GM12878 (cell line): ENCODE data around the gene RBM6. TPM values are rescaled to one million over a fixed set of nuclear protein-coding genes. Genes with fewer than 3 reads are reported as not detected.

Experiments
- ATAC-seq: fragments of 200-7000 bp; cut with Tn5 transposase; 3 replicates; pipeline ENCODE4 v1.9.1; 2020; ENCODE audit warnings: mild to moderate bottlenecking, moderate library complexity
- BruUV-seq: library from RNA; stranded (reverse); fragments of 400-500 nt; replicated peaks from 2 replicates; lab custom pipeline; 2021; lab: Mats Ljungman, UMichigan
- CTCF ChIA-PET: fragments of 300-600 bp; sonication (Branson Sonifier 250); formaldehyde crosslinking; extraction: SDS; loops from one replicate; lab custom pipeline; 2021; ENCODE audit warnings: inconsistent platforms; lab: Yijun Ruan, JAX
- POLR2A ChIA-PET: fragments of 350-600 bp; formaldehyde crosslinking; extraction: SDS; loops from one replicate; lab custom pipeline; 2021; ENCODE audit warnings: inconsistent platforms; lab: Charles Lee
- RAD21 ChIA-PET: fragments of 300-600 bp; sonication (Branson Sonifier 250); formaldehyde crosslinking; loops from one replicate; lab custom pipeline; 2023; ENCODE audit warnings: antibody characterized with exemption; ENCODE audit not compliant: unreplicated experiment; lab: Charles Lee
- SMC1A ChIA-PET: fragments of 300-600 bp; sonication (Branson Sonifier 250); formaldehyde crosslinking; loops from one replicate; lab custom pipeline; 2023; ENCODE audit not compliant: unreplicated experiment, uncharacterized antibody; lab: Charles Lee
- DNase-seq: peaks from one replicate; pipeline ENCODE4 v3.0.0-alpha.2; 2011; ENCODE audit warnings: low read depth, low spot score
- FAIRE-seq: peaks from 3 replicates; lab custom pipeline; 2011; peaks lifted over from hg19 to GRCh38; lab: Jason Lieb, UNC
- H2AFZ ChIP-seq: 2 replicates; pipeline ENCODE4 v1.6.0; 2011; ENCODE audit warnings: low read depth, low read length, control low read depth; ENCODE audit not compliant: control insufficient read depth
- H3K27ac ChIP-seq: 2 replicates; pipeline ENCODE4 v1.5.1; 2011; ENCODE audit warnings: control low read depth; ENCODE audit not compliant: control insufficient read depth, insufficient read depth
- H3K27me3 ChIP-seq, 2 experiments: replicated peaks in 1 of 2; 2 replicates each; pipeline versions ENCODE4 v1.6.0 to v1.6.1; 2011; ENCODE audit warnings: low read length in 1 of 2; ENCODE audit not compliant: control insufficient read depth in 2 of 2, insufficient read depth in 2 of 2
- H3K36me3 ChIP-seq, 2 experiments: 2 replicates each; pipeline ENCODE4 v1.5.1; 2011; ENCODE audit warnings: low read length in 1 of 2; ENCODE audit not compliant: control insufficient read depth in 2 of 2, insufficient read depth in 2 of 2
- H3K4me1 ChIP-seq: 2 replicates; pipeline ENCODE4 v1.6.1; 2011; ENCODE audit warnings: mild to moderate bottlenecking, low read length, moderate library complexity, mixed read lengths; ENCODE audit not compliant: control insufficient read depth, insufficient read depth
- H3K4me2 ChIP-seq: 2 replicates; pipeline ENCODE4 v1.6.0; 2011; ENCODE audit warnings: control low read depth; ENCODE audit not compliant: control insufficient read depth, insufficient read depth
- H3K4me3 ChIP-seq: fragments of 200-600 bp; sonication (generic); 2 replicates; pipeline ENCODE4 v1.5.1; 2016
- H3K79me2 ChIP-seq: 2 replicates; pipeline ENCODE4 v1.6.0; 2011; ENCODE audit warnings: low read length; ENCODE audit not compliant: control insufficient read depth, insufficient read depth
- H3K9ac ChIP-seq: 2 replicates; pipeline ENCODE4 v1.8.0; 2011; ENCODE audit warnings: low read length, control low read depth, mixed read lengths; ENCODE audit not compliant: control insufficient read depth, insufficient read depth
- H3K9me3 ChIP-seq: replicated peaks from 3 replicates; pipeline ENCODE4 v1.5.1; 2011; ENCODE audit warnings: mild to moderate bottlenecking, low read length; ENCODE audit not compliant: control insufficient read depth, insufficient read depth
- H4K20me1 ChIP-seq: 2 replicates; pipeline ENCODE4 v1.6.0; 2011; ENCODE audit not compliant: control insufficient read depth, insufficient read depth
- BCL3 ChIP-seq: IDR thresholded peaks from 2 replicates; pipeline ENCODE4 v1.6.1; 2011; ENCODE audit warnings: borderline replicate concordance, low read depth, mild to moderate bottlenecking, moderate library complexity, low read length; ENCODE audit not compliant: insufficient read depth, poor library complexity, severe bottlenecking
- TCF12 ChIP-seq: IDR thresholded peaks from 2 replicates; pipeline ENCODE4 v1.6.1; 2011; ENCODE audit warnings: low read depth, mild to moderate bottlenecking, low read length
- WGBS: methylation state at CpG from one replicate; pipeline ENCODE4 v1.1.6; 2016; ENCODE audit warnings: low lambda C conversion rate; ENCODE audit not compliant: insufficient replicate concordance, insufficient coverage; ENCODE audit errors: missing lambda C conversion rate; 5-methylcytosine and 5-hydroxymethylcytosine counted together
- in situ Hi-C: fragments of 300-500 bp; cut with MboI; formaldehyde crosslinking; loops from 9 replicates; pipeline ENCODE4 v1.14.3; 2018; ENCODE audit warnings: mixed read lengths
- intact Hi-C: fragments of 100-400 bp; cut with micrococcal nuclease; formaldehyde crosslinking; loops from one replicate; pipeline ENCODE4 v1.14.2; 2022; ENCODE audit not compliant: unreplicated experiment
- polyA plus RNA-seq, 11 experiments: library from polyadenylated mRNA; depleted of rRNA in 4 of 11; unstranded in 6 of 11; stranded (reverse) in 5 of 11; fragments of >200 nt; fragmentation: Nextera tagmentation in 4 of 11; fragmentation: Illumina TruSeq in 1 of 11; extraction: Ambion mirVana in 4 of 11; extraction: Trizol in 1 of 11; gene quantifications; 1 replicate in 1 of 11; 2 replicates in 10 of 11; pipeline versions ENCODE4 v1.2.1 to v1.2.3, GENCODE V29; 2011 to 2016; ENCODE audit warnings: inconsistent platforms in 2 of 11, missing spikeins in 2 of 11, low read depth in 1 of 11
- total RNA-seq, 4 experiments: library from RNA; depleted of rRNA in 3 of 4; stranded (reverse); fragments of >200 nt in 3 of 4; fragmentation: Illumina TruSeq in 1 of 4; extraction: Trizol in 1 of 4; gene quantifications; 2 replicates each; pipeline versions ENCODE4 v1.2.1 to v1.2.3, GENCODE V29; 2013 to 2021

RBM6 gene
- total and polyA plus RNA-seq, 10 of the 15 experiments (the other 5 are each of a cell fraction or from before 2014, with no cell fraction given), result 45.3 to 103 (median 81.3) TPM

GRCh38 chr3:50125541-50126286, 185.8 kb downstream of the RBM6 start:
- no peaks in the 10 kb centered on the region for H3K79me2 ChIP-seq
- no peak overlapping the region for H3K4me2 ChIP-seq
- in situ Hi-C loops, result no loop called here
- no peak for DNase-seq
- no peak overlapping the region for H2AFZ ChIP-seq
- RAD21 ChIA-PET, result interaction anchor here (0.6 kb wide), 1 partner anchor 74 kb away, joined by 4 read pairs; no protein-coding TSS in a partner anchor
- no peak for FAIRE-seq
- H3K4me3 ChIP-seq, result no peak overlapping the region
- H3K27ac ChIP-seq, result no peak overlapping the region
- no peak overlapping the region for H3K9ac ChIP-seq
- BruUV-seq, result no TSS peak
- H3K36me3 ChIP-seq, result peaks cover 3 to 8% of the 10 kb centered on the region in 2 experiments; a peak in 3 of 4 replicates
- CTCF ChIA-PET, result interaction anchor here (1.0 kb wide), 1 partner anchor 135 kb away, joined by 3 read pairs; no protein-coding TSS in a partner anchor
- WGBS, result 27% methylated on average over 8 of the region's 9 CpGs
- no peaks in the 10 kb centered on the region for H4K20me1 ChIP-seq
- intact Hi-C loops, result no loop called here
- ATAC-seq, result no peak
- no peak for TF ChIP-seq BCL3
- TF ChIP-seq TCF12, result no peak
- H3K27me3 ChIP-seq, result no peaks in the 10 kb centered on the region
- H3K9me3 ChIP-seq, result no peaks in the 10 kb centered on the region
- H3K4me1 ChIP-seq, result no peaks in the 10 kb centered on the region
- POLR2A ChIA-PET, result interaction anchor here (0.6 to 0.7 kb wide), 2 partner anchors 110 to 1038 kb away, joined by 3 read pairs; no protein-coding TSS in a partner anchor
- SMC1A ChIA-PET, result no interaction called here
